ENCODE results near the gene EIF2A. TPM values are rescaled to one million over a fixed set of nuclear protein-coding genes. Genes with fewer than 3 reads are reported as not detected.

The EIF2A gene
- total and polyA plus RNA-seq, 9 of the 15 experiments (the other 6 are each of a cell fraction or from before 2014, with no cell fraction given) = 106 to 192 (median 168) TPM

GRCh38 chr3:150599611-150600297 is 53.2 kb downstream of the EIF2A start (continued):
- 0 out of 2 replicates have a peak, but pooled peaks have one; percentile 49 for TF ChIP-seq ZBTB2 (IDR thresholded peaks at IDR 0.05)
- TF ChIP-seq SMAD4 (CRISPR knock-in tag; conservative IDR thresholded peaks at IDR 0.05) = peak; percentile 86
- 0 out of 2 replicates have a peak, but pooled peaks have one; percentile 8 for TF ChIP-seq GTF2E2 (tag; IDR thresholded peaks at IDR 0.05)
- peak; percentile 83 for TF ChIP-seq MEF2D (tag; conservative IDR thresholded peaks at IDR 0.05; ENCODE audit: low read depth)
- TF ChIP-seq HINFP (tag; conservative IDR thresholded peaks at IDR 0.05; ENCODE audit: low read depth) = peak; percentile 64; the same call in 1 of the 2 replicates
- no peak for TF ChIP-seq TRIM28 (IDR thresholded peaks at IDR 0.05)
- no peak for TF ChIP-seq RFX7 (CRISPR knock-in tag; IDR thresholded peaks at IDR 0.05)
- TF ChIP-seq SMAD1 (IDR thresholded peaks at IDR 0.05; ENCODE audit: low read depth, low read length, partially characterized antibody) = no peak
- peak; percentile 71; the same call in 1 of the 2 replicates for TF ChIP-seq ERF (CRISPR knock-in tag; IDR thresholded peaks at IDR 0.05)
- peak; percentile 5 for TF ChIP-seq DACH1 (IDR thresholded peaks at IDR 0.05; ENCODE audit: partially characterized antibody)
- peak; percentile 63; the same call in 1 of the 2 replicates for TF ChIP-seq ZNF197 (CRISPR knock-in tag; IDR thresholded peaks at IDR 0.05; ENCODE audit: low read depth)
- peak; percentile 88 for TF ChIP-seq CREB3 (tag; conservative IDR thresholded peaks at IDR 0.05; ENCODE audit: low read depth)
- TF ChIP-seq CTBP1 (IDR thresholded peaks at IDR 0.05; ENCODE audit: borderline replicate concordance) = 0 out of 2 replicates have a peak, but pooled peaks have one; percentile 38
- TF ChIP-seq REST (IDR thresholded peaks at IDR 0.05; ENCODE audit: borderline replicate concordance) = no peak
- TF ChIP-seq REST (CRISPR knock-in tag; IDR thresholded peaks at IDR 0.05; ENCODE audit: low read depth) = 0 out of 2 replicates have a peak, but pooled peaks have one; percentile 50
